ENCODE results near the gene NDC1.
"Not testable (repeated sequence)": the region's sequence is repeated elsewhere in the genome, so short reads cannot be mapped to it uniquely, and the experiment has no call there.

- not testable (repeated sequence) for TF ChIP-seq POLR2A (IDR thresholded peaks at IDR 0.05; ENCODE audit: low read length); GATA1 (IDR thresholded peaks at IDR 0.05; ENCODE audit: low read depth, low read length)
These were observed 21.5 kb downstream of the NDC1 start for GRCh38 chr1:53816584-53816983.
